ENCODE data around the gene NCOA3. TPM values are rescaled to one million over a fixed set of nuclear protein-coding genes. Genes with fewer than 3 reads are reported as not detected.

NCOA3 gene
- total and polyA plus RNA-seq, 3 donors from 2014 or later = 18.1 to 32.5 (median 27.6) TPM

- intact Hi-C loops (cut with DNase I; ENCODE audit: low total_unique reads) = no loop called here
- no peaks in the 10 kb centered on the region for H3K36me3 ChIP-seq (ENCODE audit: low read depth, missing control alignments)
- no peak for DNase-seq
- H3K27ac ChIP-seq = no peak overlapping the region
- H3K4me1 ChIP-seq = peaks cover 23% of the 10 kb centered on the region
- WGBS, 2 donors = 93% methylated on average over 20 to 23 of the region's 23 CpGs
- H3K9me3 ChIP-seq = no peaks in the 10 kb centered on the region
- TF ChIP-seq CTCF (IDR thresholded peaks at IDR 0.05) (no peak), POLR2A (IDR thresholded peaks at IDR 0.05) (no peak)
- H3K27me3 ChIP-seq = no peaks in the 10 kb centered on the region
- H3K4me3 ChIP-seq = no peak overlapping the region
These were observed 166.8 kb downstream of the NCOA3 start for GRCh38 chr20:47668313-47669151.

- no peak overlapping the region for H3K27ac ChIP-seq
- no peak for DNase-seq
- H3K4me1 ChIP-seq = peaks cover 17% of the 10 kb centered on the region
- TF ChIP-seq CTCF (IDR thresholded peaks at IDR 0.05) (no peak), POLR2A (IDR thresholded peaks at IDR 0.05) (no peak)
- H3K36me3 ChIP-seq (ENCODE audit: low read depth, missing control alignments) = no peaks in the 10 kb centered on the region
- 96 to 97% methylated on average over 7 to 8 of the region's 8 CpGs for WGBS, 2 donors
- no peaks in the 10 kb centered on the region for H3K9me3 ChIP-seq
- intact Hi-C loops (cut with DNase I; ENCODE audit: low total_unique reads) = no loop called here
- no peak overlapping the region for H3K4me3 ChIP-seq
- no peaks in the 10 kb centered on the region for H3K27me3 ChIP-seq
These were observed 167.4 kb downstream of the NCOA3 start for GRCh38 chr20:47669152-47669425.

GRCh38 chr20:47669489-47669888 is 167.8 kb downstream of the NCOA3 start:
- no peak for DNase-seq
- TF ChIP-seq CTCF (IDR thresholded peaks at IDR 0.05) (no peak), POLR2A (IDR thresholded peaks at IDR 0.05) (no peak)
- Histone ChIP-seq H3K36me3 (ENCODE audit: low read depth, missing control alignments) (no peaks in the 10 kb centered on the region), H3K4me1 (peaks cover 13% of the 10 kb centered on the region), H3K27ac (no peak overlapping the region), H3K27me3 (no peaks in the 10 kb centered on the region), H3K9me3 (no peaks in the 10 kb centered on the region), H3K4me3 (no peak overlapping the region)
- intact Hi-C loops (cut with DNase I; ENCODE audit: low total_unique reads) = no loop called here
- 85 to 92% methylated on average over 4 of the region's 4 CpGs for WGBS, 2 donors

GRCh38 chr20:47669927-47670890 is 168.5 kb downstream of the NCOA3 start:
- Histone ChIP-seq H3K9me3 (no peaks in the 10 kb centered on the region), H3K27me3 (no peaks in the 10 kb centered on the region), H3K36me3 (ENCODE audit: low read depth, missing control alignments) (no peaks in the 10 kb centered on the region), H3K4me1 (peaks cover 6% of the 10 kb centered on the region), H3K27ac (no peak overlapping the region), H3K4me3 (no peak overlapping the region)
- intact Hi-C loops (cut with DNase I; ENCODE audit: low total_unique reads) = no loop called here
- WGBS, 2 donors = 74 to 78% methylated on average over 22 of the region's 22 CpGs
- no peak for DNase-seq
- TF ChIP-seq POLR2A (IDR thresholded peaks at IDR 0.05) (no peak), CTCF (IDR thresholded peaks at IDR 0.05) (no peak)
